Left ventricle myocardium inferior (tissue), 1 donor: ENCODE data around the gene JAML. TPM values are rescaled to one million over a fixed set of nuclear protein-coding genes. Genes with fewer than 3 reads are reported as not detected.

Experiments
- DNase-seq: peaks from one replicate; pipeline ENCODE4 v3.0.0-alpha.2; 2020
- H3K27ac ChIP-seq: fragments of 200-600 bp; replicated peaks from 2 replicates; pipeline ENCODE4 v1.8.0; 2021
- H3K27me3 ChIP-seq: fragments of 200-600 bp; 2 replicates; pipeline ENCODE4 v1.8.0; 2021; ENCODE audit warnings: low read depth
- H3K36me3 ChIP-seq: fragments of 200-600 bp; 2 replicates; pipeline ENCODE4 v1.8.0; 2021
- H3K4me1 ChIP-seq: fragments of 200-600 bp; 2 replicates; pipeline ENCODE4 v1.8.0; 2021
- H3K4me3 ChIP-seq: fragments of 200-600 bp; 2 replicates; pipeline ENCODE4 v1.8.0; 2021; ENCODE audit warnings: mild to moderate bottlenecking, moderate library complexity
- H3K9me3 ChIP-seq: fragments of 200-600 bp; replicated peaks from 2 replicates; pipeline ENCODE4 v1.8.0; 2021
- CTCF ChIP-seq: fragments of 200-600 bp; IDR thresholded peaks from 2 replicates; pipeline ENCODE4 v1.8.0; 2021; ENCODE audit warnings: antibody characterized with exemption, mild to moderate bottlenecking, borderline replicate concordance
- intact Hi-C: fragments of 100-400 bp; cut with micrococcal nuclease; formaldehyde crosslinking; loops from one replicate; pipeline ENCODE4 v1.11.0; 2022
- total RNA-seq: library from RNA; stranded (reverse); fragmentation: NEBNext Ultra II Directional; extraction: Animal tissue kit (Norgen Biotek cat#: 25700); gene quantifications from one replicate; pipeline ENCODE4 v1.2.1, GENCODE V29; 2021
- donor health status: DM: no; HTN: yes; CAD: no; lungs with severe emphysema.

JAML gene
- total RNA-seq, 1 donor from 2014 or later: 2.9 TPM

- H3K27ac ChIP-seq: peak overlapping the region; percentile 66
- H3K4me3 ChIP-seq: peak overlapping the region; percentile 64
- intact Hi-C loops: no loop called here
- H3K36me3 ChIP-seq: no peaks in the 10 kb centered on the region
- TF ChIP-seq CTCF: no peak
- no peaks in the 10 kb centered on the region for H3K9me3 ChIP-seq
- DNase-seq: no peak
- H3K27me3 ChIP-seq: peaks cover 16% of the 10 kb centered on the region
- peaks cover 15% of the 10 kb centered on the region for H3K4me1 ChIP-seq
Measured at GRCh38 chr11:118264569-118265465, 40.0 kb upstream of the JAML start.

GRCh38 chr11:118263695-118264568 lies 39.1 kb upstream of the JAML start, which contains the start of gene MPZL2:
TSS of gene MPZL2 (minus strand) at chr11:118264297. CDS start at chr11:118264153, 144 bp downstream.
- Histone ChIP-seq H3K9me3 (no peaks in the 10 kb centered on the region), H3K27ac (peak within 1 kb of the TSS; percentile 66), H3K27me3 (peaks cover 16% of the 10 kb centered on the region), H3K36me3 (peaks cover 7% of the 10 kb centered on the region), H3K4me3 (peak within 1 kb of the TSS; percentile 64), H3K4me1 (peaks cover 15% of the 10 kb centered on the region)
- intact Hi-C loops: no loop called here
- no peak for TF ChIP-seq CTCF
- DNase-seq: peak; percentile 20

- no peak overlapping the region for H3K27ac ChIP-seq
- peaks cover 7% of the 10 kb centered on the region for H3K36me3 ChIP-seq
- no peaks in the 10 kb centered on the region for H3K9me3 ChIP-seq
- peaks cover 16% of the 10 kb centered on the region for H3K27me3 ChIP-seq
- no peak for TF ChIP-seq CTCF
- H3K4me1 ChIP-seq: peaks cover 15% of the 10 kb centered on the region
- no peak for DNase-seq
- H3K4me3 ChIP-seq: peak overlapping the region; percentile 64
- intact Hi-C loops: no loop called here
Measured at GRCh38 chr11:118263112-118263511, 38.3 kb upstream of the JAML start.

DNA sequence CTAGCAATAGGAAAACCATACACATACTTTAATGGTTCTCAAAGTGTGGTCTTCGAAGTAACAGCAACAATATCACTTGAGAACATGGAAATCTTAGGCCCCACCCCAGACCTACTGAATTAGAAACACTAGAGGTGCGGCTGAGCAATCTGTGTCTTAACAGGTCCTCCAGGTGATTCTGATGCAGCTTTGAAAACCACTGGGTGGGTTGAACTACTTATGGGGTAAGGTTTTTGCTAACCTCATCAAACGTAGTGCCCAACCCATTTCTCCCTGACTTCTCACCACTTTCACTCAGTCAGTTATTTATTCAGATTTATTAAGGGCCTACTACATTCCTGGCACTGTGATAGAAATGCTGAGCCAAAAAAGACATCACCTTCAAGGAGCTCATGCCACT lies 35.5 kb upstream of the JAML start:
- Histone ChIP-seq H3K4me1 (peaks cover 15% of the 10 kb centered on the region), H3K9me3 (no peaks in the 10 kb centered on the region), H3K4me3 (no peak overlapping the region), H3K27me3 (peaks cover 19% of the 10 kb centered on the region), H3K36me3 (peaks cover 7% of the 10 kb centered on the region), H3K27ac (no peak overlapping the region)
- DNase-seq: no peak
- TF ChIP-seq CTCF: no peak
- intact Hi-C loops: no loop called here

- Histone ChIP-seq H3K9me3 (no peaks in the 10 kb centered on the region), H3K27me3 (peaks cover 19% of the 10 kb centered on the region), H3K27ac (no peak overlapping the region), H3K4me1 (peaks cover 10% of the 10 kb centered on the region), H3K36me3 (peaks cover 7% of the 10 kb centered on the region), H3K4me3 (no peak overlapping the region)
- no peak for TF ChIP-seq CTCF
- no peak for DNase-seq
- intact Hi-C loops: no loop called here
Measured at GRCh38 chr11:118259138-118259537, 34.3 kb upstream of the JAML start.
